HG03064 (cell line): Measurements from ENCODE around the gene MFSD6.

Experiments used
- ATAC-seq: cut with Tn5 transposase; IDR thresholded peaks from one replicate; pipeline ENCODE4 v1.9.1; 2021; ENCODE audit warnings: low read depth; ENCODE audit not compliant: unreplicated experiment

MFSD6 gene

GRCh38 chr2:190432567-190433231 is 24.5 kb downstream of the MFSD6 start:
- no peak for ATAC-seq

- ATAC-seq: no peak
These were observed 27.0 kb downstream of the MFSD6 start for GRCh38 chr2:190435031-190435670.

- ATAC-seq: no peak
These were observed 28.4 kb downstream of the MFSD6 start for GRCh38 chr2:190436557-190436956.

GRCh38 chr2:190440113-190440512 is 32.0 kb downstream of the MFSD6 start:
- no peak for ATAC-seq

GRCh38 chr2:190441564-190441963 is 33.4 kb downstream of the MFSD6 start:
- ATAC-seq: no peak

GRCh38 chr2:190443055-190443454 is 34.9 kb downstream of the MFSD6 start:
- ATAC-seq: no peak

- no peak for ATAC-seq
These were observed 35.8 kb downstream of the MFSD6 start for GRCh38 chr2:190443778-190444481.

- no peak for ATAC-seq
These were observed 36.8 kb downstream of the MFSD6 start for GRCh38 chr2:190444976-190445375.

GRCh38 chr2:190446193-190446592 is 38.0 kb downstream of the MFSD6 start:
- no peak for ATAC-seq

GRCh38 chr2:190446750-190447516 is 38.8 kb downstream of the MFSD6 start:
- ATAC-seq: no peak

GRCh38 chr2:190447766-190448165 is 39.6 kb downstream of the MFSD6 start:
- no peak for ATAC-seq

- no peak for ATAC-seq
These were observed 41.8 kb downstream of the MFSD6 start for GRCh38 chr2:190449925-190450324.

GRCh38 chr2:190450363-190450762 is 42.2 kb downstream of the MFSD6 start:
- no peak for ATAC-seq

GRCh38 chr2:190451561-190452176 is 43.5 kb downstream of the MFSD6 start:
- no peak for ATAC-seq

- ATAC-seq: no peak
These were observed 44.3 kb downstream of the MFSD6 start for GRCh38 chr2:190452433-190452832.

- ATAC-seq: no peak
These were observed 46.6 kb downstream of the MFSD6 start for GRCh38 chr2:190454795-190455194.

- ATAC-seq: no peak
These were observed 47.4 kb downstream of the MFSD6 start for GRCh38 chr2:190455358-190456095.

GRCh38 chr2:190456833-190457232 is 48.7 kb downstream of the MFSD6 start:
- ATAC-seq: no peak

- no peak for ATAC-seq
These were observed 49.1 kb downstream of the MFSD6 start for GRCh38 chr2:190457256-190457655.
